GM12864 (cell line): ENCODE measurements around the gene ACSF3.

Source experiments
- DNase-seq: peaks from one replicate; pipeline ENCODE4 v3.0.0-alpha.2; 2011; ENCODE audit warnings: low read depth
- H3K4me3 ChIP-seq: 2 replicates; pipeline ENCODE4 v1.5.1; 2011; ENCODE audit warnings: mild to moderate bottlenecking, low read depth, low read length, control low read depth
- TF ChIP-seq, protein P1 (sequence below): IDR thresholded peaks from 2 replicates; pipeline ENCODE4 v1.5.1; 2011; ENCODE audit warnings: low read depth, mild to moderate bottlenecking, moderate library complexity, low read length, control low read depth, inconsistent platforms; ENCODE audit errors: missing control alignments

ACSF3 gene

DNA sequence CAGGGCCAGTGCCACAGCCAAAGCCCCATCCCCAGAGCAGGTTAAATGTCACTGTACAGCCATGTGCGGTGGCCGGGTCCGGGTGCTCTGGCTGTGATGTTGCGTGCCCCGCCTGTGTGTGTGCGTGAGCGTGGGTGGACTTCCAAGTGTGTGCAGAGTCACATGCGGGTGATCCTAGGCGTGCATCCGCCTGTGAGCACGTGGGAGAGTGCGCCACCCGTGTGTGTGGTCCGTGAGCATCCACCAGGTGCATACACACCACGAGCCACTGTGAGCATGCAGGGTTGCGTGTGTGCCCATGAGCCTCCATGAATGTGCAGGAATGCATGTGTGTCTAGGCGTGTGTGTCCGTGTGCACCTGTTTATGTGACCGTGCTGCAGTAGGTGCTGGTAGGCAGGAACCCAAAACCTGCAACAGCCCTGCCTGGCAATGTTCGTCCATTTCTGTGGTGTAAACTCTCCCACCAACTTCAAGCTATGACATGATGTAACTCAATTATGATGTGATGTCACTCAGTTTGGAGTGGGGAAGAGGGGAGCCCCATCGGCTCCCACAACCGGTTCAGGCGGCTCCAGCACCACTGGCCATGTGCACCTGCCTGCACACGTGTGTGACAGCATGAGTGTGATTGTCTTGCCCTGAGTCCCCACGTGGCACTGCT is 37.6 kb upstream of the ACSF3 start:
- H3K4me3 ChIP-seq = no peak overlapping the region
- DNase-seq = no peak
- TF ChIP-seq, protein P1, sequence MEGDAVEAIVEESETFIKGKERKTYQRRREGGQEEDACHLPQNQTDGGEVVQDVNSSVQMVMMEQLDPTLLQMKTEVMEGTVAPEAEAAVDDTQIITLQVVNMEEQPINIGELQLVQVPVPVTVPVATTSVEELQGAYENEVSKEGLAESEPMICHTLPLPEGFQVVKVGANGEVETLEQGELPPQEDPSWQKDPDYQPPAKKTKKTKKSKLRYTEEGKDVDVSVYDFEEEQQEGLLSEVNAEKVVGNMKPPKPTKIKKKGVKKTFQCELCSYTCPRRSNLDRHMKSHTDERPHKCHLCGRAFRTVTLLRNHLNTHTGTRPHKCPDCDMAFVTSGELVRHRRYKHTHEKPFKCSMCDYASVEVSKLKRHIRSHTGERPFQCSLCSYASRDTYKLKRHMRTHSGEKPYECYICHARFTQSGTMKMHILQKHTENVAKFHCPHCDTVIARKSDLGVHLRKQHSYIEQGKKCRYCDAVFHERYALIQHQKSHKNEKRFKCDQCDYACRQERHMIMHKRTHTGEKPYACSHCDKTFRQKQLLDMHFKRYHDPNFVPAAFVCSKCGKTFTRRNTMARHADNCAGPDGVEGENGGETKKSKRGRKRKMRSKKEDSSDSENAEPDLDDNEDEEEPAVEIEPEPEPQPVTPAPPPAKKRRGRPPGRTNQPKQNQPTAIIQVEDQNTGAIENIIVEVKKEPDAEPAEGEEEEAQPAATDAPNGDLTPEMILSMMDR = no peak

DNA sequence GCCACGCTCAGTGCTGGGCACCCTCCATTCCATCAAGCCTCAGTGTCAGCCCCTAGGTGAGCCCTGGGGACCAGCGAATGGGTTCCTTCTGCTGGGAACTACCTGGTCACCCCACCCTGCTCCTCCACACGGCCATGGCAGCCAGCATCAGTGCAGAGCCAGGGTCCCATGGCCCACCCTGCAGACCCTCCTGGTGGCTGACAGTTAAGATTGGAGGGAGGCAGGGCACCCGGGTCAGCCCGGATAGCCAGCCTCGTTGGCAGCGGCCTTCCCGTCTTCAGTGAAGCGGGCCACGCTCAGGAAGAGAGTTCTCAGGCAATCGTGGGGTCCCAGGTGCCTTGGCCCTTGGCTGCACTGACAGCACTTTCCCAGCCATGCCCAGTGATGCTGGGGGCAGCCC is 37.1 kb upstream of the ACSF3 start:
- TF ChIP-seq, protein P1 = no peak
- no peak for DNase-seq
- H3K4me3 ChIP-seq = no peak overlapping the region

DNA sequence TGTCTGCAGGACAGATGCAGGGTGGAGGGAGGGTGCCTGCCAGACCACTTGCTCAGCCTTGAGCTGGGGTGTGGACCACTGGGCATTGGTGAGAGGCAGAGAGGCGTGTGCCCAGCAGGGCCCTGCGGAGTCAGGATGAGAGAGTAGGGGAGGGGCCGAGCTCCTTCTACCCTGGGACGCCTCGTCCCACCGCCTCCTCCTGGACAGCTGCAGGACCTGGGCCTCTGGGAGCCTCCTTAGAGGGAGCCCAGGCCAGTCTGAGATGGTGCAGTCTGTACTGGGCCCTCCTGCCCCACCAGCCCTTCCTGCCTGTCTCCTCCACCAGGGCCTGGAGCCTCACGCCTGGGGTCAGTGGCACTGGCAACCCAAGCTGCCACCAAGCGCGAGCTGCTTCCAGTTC is 35.9 kb upstream of the ACSF3 start:
- TF ChIP-seq, protein P1 = no peak

DNA sequence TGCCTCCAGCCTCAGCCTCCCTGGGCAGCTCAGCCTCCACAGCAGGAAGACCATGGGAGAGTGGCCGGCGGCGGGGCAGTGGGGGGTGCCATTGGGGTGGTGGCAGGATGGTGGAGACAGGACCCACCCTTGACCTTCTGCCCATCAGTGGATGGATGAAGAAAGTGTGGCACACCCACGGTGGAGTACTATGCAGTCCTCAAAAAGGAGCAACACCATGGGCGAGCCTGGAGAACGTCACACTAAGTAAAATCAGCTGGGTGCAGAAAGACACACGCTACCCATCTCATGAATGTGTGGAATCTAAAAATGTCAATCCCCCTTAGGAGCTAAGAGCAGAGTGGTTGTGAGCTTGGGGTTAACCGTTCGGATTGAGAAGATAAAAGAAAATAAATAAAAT is 34.8 kb upstream of the ACSF3 start:
- no peak overlapping the region for H3K4me3 ChIP-seq
- TF ChIP-seq, protein P1 = no peak
- DNase-seq = no peak

More for the DNA sequence above, 35.9 kb upstream of the ACSF3 start:
- no peak for DNase-seq
- no peak overlapping the region for H3K4me3 ChIP-seq

DNA sequence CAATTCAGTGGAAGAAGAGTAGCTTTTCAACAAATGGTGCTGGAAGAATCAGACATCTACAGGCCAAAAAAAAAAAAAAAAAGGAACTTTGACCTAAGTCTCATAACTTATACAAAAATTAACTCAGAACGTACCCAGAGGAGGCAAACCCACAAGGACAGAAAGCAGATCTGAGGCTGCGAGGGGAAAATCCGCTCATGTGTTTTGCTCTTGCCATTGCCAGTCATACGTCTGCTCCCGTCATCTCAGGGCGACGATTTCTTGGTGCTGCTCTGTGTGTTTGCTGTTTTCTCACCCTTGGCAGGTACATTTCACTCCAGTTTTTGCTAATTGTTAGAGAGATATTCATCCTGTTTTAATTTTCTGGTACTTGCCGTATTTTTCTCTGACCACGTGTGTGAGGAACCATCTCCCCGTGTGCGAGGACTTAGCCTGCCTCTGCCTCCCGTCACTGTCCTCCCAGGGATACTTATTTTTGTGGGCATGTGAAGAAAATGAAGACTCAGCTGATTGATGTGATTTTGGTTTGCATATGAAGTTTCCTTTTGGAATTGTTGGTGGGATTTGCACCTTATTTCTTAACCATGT is 33.4 kb upstream of the ACSF3 start:
- TF ChIP-seq, protein P1 = no peak
- peak; percentile 67 for DNase-seq
- H3K4me3 ChIP-seq = no peak overlapping the region; the same call in 1 of the 2 replicates

DNA sequence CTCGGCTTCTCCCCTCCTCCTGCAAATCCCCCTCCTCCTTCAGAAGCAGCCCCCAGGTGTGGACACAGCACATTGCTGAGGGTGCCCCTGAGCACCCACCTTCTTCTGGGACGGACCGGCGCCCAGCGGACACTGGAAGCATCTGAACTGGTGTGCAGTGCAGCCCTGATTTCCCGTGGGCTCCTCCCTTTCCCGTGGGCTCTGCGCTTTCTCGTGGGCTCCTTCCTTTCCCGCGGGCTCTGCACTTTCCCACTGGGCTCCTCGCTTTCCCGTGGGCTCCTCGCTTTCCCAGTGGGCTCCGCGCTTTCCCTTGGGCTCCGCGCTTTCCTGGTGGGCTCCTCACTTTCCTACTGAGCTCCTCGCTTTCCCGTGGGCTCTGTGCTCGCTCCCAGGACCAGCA is 32.6 kb upstream of the ACSF3 start:
- H3K4me3 ChIP-seq = no peak overlapping the region
- no peak for DNase-seq
- TF ChIP-seq, protein P1 = no peak

DNA sequence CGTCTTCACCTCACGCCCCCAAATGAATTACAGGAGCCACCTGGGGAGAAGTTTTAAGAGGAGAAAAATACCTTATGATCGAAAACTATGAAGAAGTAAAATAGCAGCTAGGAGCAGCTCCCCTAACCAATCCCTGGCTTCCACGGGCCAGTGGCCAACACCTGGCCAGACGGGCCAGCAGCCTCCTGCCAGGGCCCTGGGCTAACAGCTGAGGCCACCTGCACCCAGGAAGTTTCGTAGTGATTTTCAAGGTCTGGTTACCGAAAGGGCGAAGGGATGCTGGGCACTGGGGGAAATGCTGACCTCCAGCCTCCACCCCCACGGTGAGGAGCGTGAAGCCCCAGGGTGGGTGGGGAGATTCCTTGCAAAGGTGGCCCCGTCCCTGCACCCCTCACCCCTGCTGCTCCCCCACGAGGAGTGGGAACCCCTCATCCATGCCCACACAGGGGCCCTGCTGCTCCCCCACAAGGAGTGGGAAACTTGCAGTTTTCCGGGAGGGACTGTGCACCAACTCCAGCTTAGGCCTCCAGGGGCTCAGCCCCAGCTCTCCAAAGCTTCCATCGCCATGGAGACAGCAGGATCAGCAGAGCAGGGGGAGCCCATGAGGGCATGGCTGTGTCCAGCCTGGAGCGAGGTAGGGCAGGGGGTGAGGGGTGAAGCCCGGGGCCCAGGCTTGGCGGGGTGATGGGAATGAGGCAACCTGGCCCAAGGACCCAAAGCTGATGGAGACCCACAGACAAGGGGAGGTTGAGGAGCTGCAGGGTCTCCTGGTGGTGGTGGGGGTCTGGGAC is 31.9 kb upstream of the ACSF3 start:
- H3K4me3 ChIP-seq = no peak overlapping the region
- no peak for DNase-seq
- TF ChIP-seq, protein P1 = no peak
